Measurements from ENCODE around the gene VCL.

GRCh38 chr10:73989594-73990150 lies 8.2 kb upstream of the VCL start:
- TF ChIP-seq EZH2 (IDR thresholded peaks at IDR 0.05): no peak
- no peak for TF ChIP-seq POLR2AphosphoS5 (IDR thresholded peaks at IDR 0.05; ENCODE audit: borderline replicate concordance, low read depth, low read length)
- TF ChIP-seq FOXP2 (optimal IDR thresholded peaks at IDR 0.05; ENCODE audit: control extremely low read depth, extremely low read length, insufficient read depth): no peak

Data from SK-N-MC (cell line).